OCI-M2 (cell line): ENCODE results near the gene KLK3.
"Not testable (repeated sequence)": the region's sequence is repeated elsewhere in the genome, so short reads cannot be mapped to it uniquely, and the experiment has no call there.

Source experiments
- DNase-seq: peaks from one replicate; lab custom pipeline; 2025; ENCODE audit not compliant: unreplicated experiment; lab: John Stamatoyannopoulos, UW

KLK3 gene

GRCh38 chr19:50854636-50855410 is at the start of gene KLK3:
TSS of gene KLK3 (plus strand) at chr19:50854915. CDS start at chr19:50854956, 41 bp downstream.
- DNase-seq: no peak

DNA sequence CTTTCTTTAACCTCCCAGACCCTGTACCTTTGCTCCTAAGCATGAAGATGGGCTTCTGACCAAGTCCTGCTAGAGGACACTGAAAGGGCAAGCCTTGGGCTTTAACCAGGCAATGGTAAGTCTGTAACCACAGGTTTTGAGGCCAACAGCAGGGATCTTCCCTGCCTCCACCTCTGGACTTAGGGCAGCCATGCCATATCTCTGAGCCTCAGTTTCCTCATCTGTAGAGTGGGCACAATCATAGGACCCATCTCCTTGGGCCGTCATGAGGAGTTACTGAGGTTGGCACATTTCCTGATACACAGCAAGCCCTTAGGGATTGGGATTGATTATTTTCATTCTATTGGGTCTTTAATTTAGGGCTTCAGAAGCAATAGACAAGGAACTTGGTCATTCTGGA is 45.9 kb upstream of the KLK3 start:
- no peak for DNase-seq

- not testable (repeated sequence) for DNase-seq
Measured at GRCh38 chr19:50811622-50812238, 43.0 kb upstream of the KLK3 start.

DNA sequence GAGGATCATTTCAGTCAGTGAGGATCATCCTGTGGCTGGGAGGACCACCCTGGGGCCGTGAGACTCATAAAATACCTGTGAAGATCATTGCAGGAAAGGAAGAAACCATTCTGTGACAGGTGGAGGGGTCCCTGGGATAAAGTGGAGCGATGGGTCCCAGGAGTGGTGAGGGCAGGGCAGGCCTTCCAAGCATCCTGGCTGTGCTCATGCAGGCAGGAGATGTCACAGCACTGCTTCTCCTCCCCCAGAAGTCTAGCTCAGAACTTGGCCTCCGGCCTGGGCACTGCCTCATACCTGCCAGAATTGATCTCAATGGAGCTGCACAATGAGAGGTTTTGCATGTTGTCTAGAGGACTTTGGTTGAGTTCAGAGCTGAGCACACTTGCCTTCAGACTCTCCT is 42.2 kb upstream of the KLK3 start:
- DNase-seq: no peak

- DNase-seq: no peak
Measured at GRCh38 chr19:50814883-50815282, 39.8 kb upstream of the KLK3 start.

DNA sequence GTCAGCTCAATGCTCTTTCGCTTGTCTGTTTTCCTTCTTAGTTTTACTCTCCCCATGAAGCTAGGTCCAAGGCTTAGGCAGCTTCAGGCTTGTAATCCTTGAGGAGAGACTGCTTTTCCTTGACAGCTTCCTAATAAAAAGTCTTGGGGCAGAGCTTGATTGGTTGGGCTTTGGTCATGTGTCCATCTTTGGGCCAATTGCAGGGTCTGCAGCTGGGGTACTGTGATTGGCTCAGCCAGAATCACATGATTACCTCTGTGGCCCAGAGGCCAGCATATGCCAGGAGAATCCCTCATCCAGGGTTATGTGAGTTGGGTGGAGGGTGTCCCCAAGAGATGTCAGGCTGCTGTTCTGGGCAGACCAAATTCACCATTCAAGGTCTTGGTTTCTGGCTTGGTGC is 39.3 kb upstream of the KLK3 start:
- no peak for DNase-seq

- no peak for DNase-seq
Measured at GRCh38 chr19:50817941-50818858, 36.5 kb upstream of the KLK3 start.

DNA sequence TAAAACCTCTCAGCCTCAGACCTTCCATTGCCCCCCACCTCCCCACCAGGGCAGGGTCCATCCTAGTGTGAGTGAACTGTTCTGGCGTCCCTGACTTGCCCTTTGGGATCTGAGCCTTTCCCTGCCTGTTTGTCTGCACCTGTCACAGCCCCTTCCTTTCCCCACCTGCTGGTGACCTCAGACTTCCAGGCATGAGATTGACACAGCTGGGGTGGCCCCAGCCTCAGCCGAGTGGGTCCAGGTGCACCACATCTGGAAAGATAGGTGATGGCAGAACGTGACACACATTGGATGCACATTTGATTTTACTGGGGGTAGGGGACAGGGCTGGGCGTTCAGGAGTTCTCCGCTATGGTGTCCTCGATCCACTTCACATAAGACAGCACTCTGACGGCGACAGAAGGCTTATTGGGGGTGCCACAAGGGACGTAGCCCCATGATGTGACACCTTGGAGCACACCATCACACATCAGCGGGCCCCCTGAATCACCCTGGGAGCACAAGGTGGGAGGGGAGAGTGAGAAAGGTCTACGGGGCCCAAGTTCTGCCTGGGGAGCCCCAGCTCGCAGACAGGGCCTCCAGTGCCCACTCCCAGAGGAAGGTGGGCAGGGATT is 35.7 kb upstream of the KLK3 start:
- DNase-seq: no peak

DNA sequence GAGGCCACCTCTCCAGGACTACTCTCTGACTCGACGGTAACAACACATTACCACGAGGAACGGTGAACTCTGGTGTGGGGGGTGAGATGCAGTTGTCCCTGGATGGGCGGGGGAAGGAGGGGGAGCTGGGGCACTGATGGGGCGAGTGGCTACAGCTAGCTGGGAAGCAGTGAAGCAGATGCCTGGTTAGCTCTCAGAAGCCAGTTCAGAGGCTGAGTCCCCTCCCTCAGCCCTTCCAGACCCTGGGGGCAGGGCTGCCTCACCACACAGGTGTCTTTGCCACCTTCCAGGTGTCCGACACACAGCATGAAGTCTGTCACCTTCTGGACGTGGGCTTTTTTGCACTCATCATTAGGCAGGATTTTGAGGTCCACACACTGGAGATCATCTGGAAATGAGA is 35.1 kb upstream of the KLK3 start:
- no peak for DNase-seq

DNA sequence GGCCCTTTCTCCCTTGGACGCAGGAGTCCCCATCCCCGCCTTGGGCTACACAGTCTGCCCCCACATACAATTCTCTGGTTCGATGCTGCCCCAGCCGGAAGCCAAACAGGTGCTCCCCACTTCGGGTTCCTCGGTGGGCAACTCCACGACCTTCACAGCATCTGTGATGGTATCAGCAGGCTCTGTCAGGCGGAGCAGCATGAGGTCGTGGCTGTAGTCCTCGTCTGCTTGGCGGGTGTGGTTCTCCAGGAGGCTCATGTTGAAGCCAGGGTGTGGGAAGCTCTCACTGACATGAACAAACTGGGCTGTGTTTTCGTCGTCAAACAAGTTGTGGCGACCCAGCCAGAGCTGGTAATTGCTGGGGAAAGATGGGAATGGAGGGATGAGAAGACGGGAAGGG is 34.6 kb upstream of the KLK3 start:
- no peak for DNase-seq

GRCh38 chr19:50820549-50821247 is 34.0 kb upstream of the KLK3 start:
- no peak for DNase-seq

DNA sequence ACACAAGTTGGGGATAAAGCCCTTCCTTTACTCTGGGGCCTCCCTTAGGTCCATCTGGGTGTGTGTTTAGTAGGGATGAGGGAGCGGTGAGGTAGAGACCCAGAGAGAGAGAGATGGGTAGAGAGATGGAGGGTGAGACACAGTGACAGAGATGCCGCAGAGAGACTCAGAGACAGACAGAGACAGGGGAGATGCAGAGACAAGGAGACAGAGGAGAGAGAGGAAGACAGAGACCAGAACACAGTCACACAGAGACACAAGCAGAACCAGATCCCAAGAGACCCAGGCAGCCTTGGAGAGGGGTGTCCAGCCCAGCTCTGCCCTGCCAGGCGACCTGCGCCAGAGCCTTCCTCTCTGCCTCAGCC is 33.5 kb upstream of the KLK3 start:
- no peak for DNase-seq

DNA sequence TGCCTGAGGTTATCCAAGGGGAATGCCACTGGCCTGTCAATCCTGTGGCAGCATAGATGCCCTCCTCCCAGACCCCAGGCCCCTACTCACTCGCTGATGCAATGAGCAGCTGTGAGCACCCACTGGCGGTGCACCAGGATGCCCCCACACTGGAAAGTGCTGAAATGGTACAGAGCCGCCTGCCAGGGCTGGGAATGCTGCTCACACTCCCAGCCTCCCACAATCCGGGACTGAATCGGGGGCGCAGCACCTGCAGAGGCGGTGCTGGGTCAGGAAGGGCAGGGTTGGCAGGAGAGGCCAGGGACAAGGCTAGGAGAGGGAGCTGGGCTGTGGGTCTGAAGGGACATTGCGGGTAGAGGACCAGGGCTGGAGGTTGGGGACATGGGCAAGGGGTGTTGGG is 33.1 kb upstream of the KLK3 start:
- DNase-seq: no peak

- DNase-seq: no peak
Measured at GRCh38 chr19:50822661-50823208, 32.0 kb upstream of the KLK3 start.

GRCh38 chr19:50823389-50824042 is 31.2 kb upstream of the KLK3 start, which contains the start of gene KLK1:
TSS of gene KLK1 (minus strand) at chr19:50823787. CDS start at chr19:50823748, 39 bp downstream.
- DNase-seq: no peak

- DNase-seq: no peak
Measured at GRCh38 chr19:50826492-50827240, 28.0 kb upstream of the KLK3 start.

GRCh38 chr19:50827476-50827875 is 27.2 kb upstream of the KLK3 start:
- no peak for DNase-seq

DNA sequence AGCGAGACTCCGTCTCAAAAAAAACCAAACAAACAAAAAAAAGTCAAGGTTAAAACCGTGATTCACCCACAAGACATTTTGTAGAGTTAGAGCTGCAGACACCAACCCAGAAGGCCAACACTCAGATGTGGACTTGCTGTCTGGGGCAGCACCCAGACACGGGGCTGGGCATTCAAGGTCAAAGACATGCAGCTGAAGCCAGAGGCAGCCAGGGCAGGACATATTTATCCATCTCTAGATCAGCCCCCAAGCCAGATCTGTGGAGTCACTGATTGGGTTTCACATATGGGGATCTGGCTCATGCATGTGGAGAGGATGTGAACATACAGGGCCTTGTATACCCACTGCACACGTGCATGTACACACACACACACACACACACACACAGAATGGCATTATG is 24.9 kb upstream of the KLK3 start:
- DNase-seq: no peak
